ENCODE data around the gene EPHA5.

The EPHA5 gene

DNA sequence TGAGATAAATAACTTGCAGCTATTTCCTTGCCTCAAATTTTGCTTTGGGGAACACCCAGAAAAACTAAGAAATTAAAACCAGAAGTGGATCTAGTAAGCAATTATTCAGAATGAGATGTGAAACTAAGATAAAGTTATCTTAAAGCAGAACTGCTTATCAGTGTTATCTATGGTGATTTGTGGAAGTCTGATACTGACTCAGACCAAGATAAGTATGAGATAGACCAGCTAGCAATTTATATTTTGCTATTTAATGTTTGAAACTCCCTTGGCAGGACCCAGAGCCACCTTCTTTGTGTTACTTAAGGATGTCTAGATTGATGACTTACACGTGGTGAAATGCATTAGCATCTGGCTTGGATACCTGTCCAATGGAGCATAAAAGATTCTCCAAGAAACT, 368.1 kb downstream of the EPHA5 start:
- no peak overlapping the region for H3K4me3 ChIP-seq (replicated peaks; ENCODE audit: low read depth, low read length)
- TF ChIP-seq, protein P1, sequence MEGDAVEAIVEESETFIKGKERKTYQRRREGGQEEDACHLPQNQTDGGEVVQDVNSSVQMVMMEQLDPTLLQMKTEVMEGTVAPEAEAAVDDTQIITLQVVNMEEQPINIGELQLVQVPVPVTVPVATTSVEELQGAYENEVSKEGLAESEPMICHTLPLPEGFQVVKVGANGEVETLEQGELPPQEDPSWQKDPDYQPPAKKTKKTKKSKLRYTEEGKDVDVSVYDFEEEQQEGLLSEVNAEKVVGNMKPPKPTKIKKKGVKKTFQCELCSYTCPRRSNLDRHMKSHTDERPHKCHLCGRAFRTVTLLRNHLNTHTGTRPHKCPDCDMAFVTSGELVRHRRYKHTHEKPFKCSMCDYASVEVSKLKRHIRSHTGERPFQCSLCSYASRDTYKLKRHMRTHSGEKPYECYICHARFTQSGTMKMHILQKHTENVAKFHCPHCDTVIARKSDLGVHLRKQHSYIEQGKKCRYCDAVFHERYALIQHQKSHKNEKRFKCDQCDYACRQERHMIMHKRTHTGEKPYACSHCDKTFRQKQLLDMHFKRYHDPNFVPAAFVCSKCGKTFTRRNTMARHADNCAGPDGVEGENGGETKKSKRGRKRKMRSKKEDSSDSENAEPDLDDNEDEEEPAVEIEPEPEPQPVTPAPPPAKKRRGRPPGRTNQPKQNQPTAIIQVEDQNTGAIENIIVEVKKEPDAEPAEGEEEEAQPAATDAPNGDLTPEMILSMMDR (IDR thresholded peaks at IDR 0.05; ENCODE audit: low read length, missing control alignments), result no peak
- no peak for DNase-seq (ENCODE audit: low read depth)

DNA sequence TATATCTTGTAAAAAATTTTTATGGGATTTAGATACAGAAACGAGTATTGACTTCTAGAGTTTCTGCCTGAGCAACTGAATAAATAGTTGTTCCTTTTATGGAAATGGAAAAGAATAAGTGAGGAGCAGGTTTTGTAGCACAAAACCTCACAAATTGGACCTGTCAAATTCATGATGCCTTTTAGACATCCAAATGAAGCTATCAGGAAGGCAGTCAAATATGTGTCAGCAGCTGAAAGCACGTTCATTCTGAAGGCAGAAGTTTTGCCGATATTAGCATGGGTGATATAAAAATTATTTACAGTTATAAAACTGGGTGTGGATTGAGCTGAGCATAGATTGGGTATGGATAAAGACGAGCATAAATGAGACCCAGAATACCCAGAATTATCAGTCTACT, 374.0 kb downstream of the EPHA5 start:
- H3K4me3 ChIP-seq (replicated peaks; ENCODE audit: low read depth, low read length), result no peak overlapping the region
- no peak for DNase-seq (ENCODE audit: low read depth)
- TF ChIP-seq, protein P1 (IDR thresholded peaks at IDR 0.05; ENCODE audit: low read length, missing control alignments), result no peak

DNA sequence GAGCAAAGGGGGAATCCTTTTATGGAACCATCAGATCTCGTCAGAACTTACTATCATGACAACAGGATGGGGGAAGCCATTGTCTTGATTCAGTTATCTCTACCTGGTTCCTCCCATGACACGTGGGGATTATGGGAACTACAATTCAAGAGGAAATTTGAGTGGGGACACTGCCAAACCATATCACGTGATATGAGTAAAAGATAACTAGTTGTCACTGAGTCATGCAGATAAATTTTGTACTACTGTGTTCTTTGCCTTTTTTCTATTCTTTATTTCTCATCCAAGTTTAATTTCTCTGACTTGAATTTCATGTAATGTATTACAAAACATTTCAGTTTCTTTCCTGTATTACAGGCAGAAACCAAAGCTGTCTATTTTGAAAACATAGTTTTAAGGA, 383.2 kb downstream of the EPHA5 start:
- TF ChIP-seq, protein P1 (IDR thresholded peaks at IDR 0.05; ENCODE audit: low read length, missing control alignments), result no peak
- no peak overlapping the region for H3K4me3 ChIP-seq (replicated peaks; ENCODE audit: low read depth, low read length)

More for the DNA sequence above, 383.2 kb downstream of the EPHA5 start:
- DNase-seq (ENCODE audit: low read depth), result no peak
